Stomach (tissue), 4 donors: ENCODE results near the gene TRIM17.

Experiments
- CTCF ChIP-seq, 7 experiments: fragments of 450-650 bp in 4 of 7; fragments of 200-600 bp in 3 of 7; sonication (generic) in 3 of 7; IDR thresholded peaks; one replicate each; pipeline ENCODE4 v1.5.1; 2016 to 2019; ENCODE audit warnings: antibody characterized with exemption in 7 of 7, control low read depth in 2 of 7, mild to moderate bottlenecking in 1 of 7
- POLR2AphosphoS5 ChIP-seq, 3 donors: sonication (generic); formaldehyde crosslinking; IDR thresholded peaks; one replicate each; pipeline ENCODE4 v1.6.1; 2016; ENCODE audit warnings: antibody characterized with exemption in 3 of 3

GRCh38 chr1:228455715-228456114 lies 39.1 kb upstream of the TRIM17 start:
- TF ChIP-seq POLR2AphosphoS5 (IDR thresholded peaks at IDR 0.05) (no peak), CTCF (IDR thresholded peaks at IDR 0.05) (no peak)
